GM19468 (cell line): ENCODE data around the gene PTH2R.
"Not testable (repeated sequence)": the region's sequence is repeated elsewhere in the genome, so short reads cannot be mapped to it uniquely, and the experiment has no call there.

Source experiments
- ATAC-seq: cut with Tn5 transposase; IDR thresholded peaks from one replicate; pipeline ENCODE4 v1.9.1; 2021; ENCODE audit warnings: mild to moderate bottlenecking, moderate library complexity, moderate number of reproducible peaks; ENCODE audit not compliant: unreplicated experiment; ENCODE audit errors: extremely low read depth

Gene PTH2R

DNA sequence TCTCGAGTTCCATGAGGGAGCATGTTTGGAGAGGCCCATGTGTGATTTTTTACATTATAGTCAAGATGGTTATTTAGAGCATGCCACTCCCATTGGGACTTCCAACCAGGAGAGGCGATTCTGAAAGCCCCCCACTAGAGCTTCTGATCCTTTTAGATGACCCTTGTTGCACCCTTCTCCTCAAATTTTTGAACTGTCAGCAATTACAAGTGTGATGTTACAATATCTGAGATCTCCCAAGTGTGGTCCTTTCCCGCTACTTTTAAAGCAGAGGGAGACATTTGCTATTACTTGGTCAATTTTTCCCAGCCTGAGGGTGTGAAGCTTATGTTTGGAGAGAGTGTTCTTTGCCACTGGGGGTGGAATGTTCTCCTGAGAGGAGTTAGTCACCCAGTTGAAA is 16.7 kb upstream of the PTH2R start:
- ATAC-seq, result no peak

DNA sequence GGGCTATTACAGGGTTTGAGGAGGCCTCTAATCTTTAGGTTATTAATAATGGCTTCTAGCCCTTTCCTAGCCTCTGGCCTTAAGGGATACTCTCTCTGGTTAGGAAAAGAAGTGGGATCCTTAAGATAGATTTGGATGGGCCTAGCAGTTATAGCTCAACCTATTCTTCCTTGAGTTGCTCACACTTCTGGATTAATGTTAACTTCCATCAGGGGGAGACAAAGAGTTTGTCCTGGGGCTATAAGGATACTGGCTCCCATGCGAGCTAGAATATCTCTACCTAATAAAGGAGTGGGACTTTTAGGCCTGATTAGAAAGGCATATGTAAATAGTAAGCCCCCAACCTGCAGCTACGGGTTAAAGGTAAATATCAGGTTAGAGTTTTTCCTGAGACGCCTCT is 14.3 kb upstream of the PTH2R start:
- ATAC-seq, result no peak

GRCh38 chr2:208396796-208397195 is 9.8 kb upstream of the PTH2R start:
- not testable (repeated sequence) for ATAC-seq

- ATAC-seq, result no peak
These were observed 7.4 kb upstream of the PTH2R start for GRCh38 chr2:208399201-208399600.

DNA sequence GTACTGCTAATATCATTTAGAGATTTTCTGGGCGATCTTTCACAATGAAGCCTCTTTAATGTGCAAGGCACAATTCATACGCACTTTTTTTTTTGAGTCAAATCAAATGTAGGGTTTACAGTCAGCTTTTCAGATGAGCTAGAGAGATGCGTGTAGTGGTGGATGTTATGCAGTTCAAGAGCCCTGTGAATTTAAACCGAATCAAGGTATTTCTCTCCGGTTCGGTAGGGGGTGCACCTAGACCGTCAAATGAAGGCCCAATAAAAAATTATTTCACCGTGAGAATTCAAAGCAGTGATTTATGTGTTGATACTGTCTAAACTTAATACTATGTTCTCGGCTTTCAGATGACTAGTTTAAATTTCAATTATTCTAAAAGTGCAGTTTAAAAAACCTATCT is 1.1 kb downstream of the PTH2R start:
- no peak for ATAC-seq

DNA sequence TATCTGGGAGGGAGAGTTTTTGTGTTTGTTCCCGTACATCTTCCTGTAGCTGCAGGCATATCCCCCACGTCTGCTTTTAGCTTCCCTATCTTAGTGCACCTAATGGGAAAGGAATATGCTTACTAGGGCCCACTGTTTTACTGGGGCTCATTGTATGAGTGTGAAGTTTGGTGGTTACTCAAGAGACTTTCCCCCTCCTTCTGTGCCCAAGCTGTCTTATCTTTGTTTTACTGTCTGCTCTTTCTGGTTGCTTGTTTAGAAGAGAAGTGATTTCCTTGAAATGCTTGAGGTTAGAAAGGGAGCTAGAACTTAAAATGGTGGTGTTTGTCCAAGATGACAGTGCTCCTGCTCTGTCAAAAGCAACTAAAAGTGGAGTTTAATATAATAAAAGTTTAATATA is 7.3 kb downstream of the PTH2R start:
- no peak for ATAC-seq

DNA sequence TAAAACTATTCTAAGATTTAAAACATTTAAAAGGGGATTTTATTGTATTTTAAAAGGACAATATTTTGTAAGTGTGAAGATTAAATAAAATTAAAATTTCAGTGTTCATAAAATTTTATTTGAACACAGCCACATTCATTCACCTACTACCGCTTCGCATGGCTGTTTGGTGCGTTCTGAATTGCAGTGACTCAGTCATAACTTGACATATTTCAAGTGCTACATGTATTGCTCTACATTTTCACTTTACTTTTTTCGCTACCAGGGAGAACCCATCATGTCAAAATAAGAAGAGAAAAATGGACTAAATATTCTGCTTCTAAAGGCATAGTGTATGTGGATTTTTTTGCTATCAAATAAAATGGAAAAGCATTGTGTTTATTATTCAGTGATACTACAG is 8.7 kb downstream of the PTH2R start:
- ATAC-seq, result no peak

DNA sequence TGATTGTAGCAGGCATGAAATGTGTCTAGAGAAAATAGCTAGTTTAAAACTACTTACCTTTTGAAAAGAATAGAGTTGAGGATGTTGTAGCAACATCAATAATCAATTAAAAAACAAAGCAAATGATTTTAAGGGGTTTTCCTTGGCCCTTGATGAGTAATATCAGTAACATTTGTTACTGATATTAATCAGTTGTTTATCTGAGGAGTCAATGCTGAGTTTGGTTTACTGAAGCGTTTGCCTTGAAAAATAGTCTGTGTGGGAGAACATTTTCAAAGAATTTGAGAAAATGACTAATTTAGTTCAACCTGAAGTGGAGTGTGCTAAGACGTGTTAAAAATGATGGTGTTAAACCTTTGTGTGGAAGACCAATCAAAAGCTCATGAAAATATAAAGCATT is 9.3 kb downstream of the PTH2R start:
- ATAC-seq, result peak; percentile 44

- no peak for ATAC-seq
These were observed 19.9 kb downstream of the PTH2R start for GRCh38 chr2:208426412-208427045.

DNA sequence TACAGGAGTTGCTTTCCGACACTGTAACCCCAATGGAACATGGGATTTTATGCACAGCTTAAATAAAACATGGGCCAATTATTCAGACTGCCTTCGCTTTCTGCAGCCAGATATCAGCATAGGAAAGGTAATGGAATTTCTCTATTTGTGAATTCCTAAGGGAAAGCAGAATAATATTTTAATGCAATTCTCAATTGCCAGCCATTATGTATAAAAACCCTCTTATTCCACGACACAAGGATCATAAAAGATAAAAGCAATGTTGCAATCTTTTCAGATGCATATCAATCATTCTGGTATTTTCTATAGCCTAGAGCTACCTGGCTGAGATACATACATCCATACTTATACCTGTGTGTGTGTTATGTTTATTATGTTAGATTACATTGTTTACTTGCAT is 31.2 kb downstream of the PTH2R start:
- ATAC-seq, result no peak

GRCh38 chr2:208440716-208441115 is 34.1 kb downstream of the PTH2R start:
- ATAC-seq, result no peak

- no peak for ATAC-seq
These were observed 35.4 kb downstream of the PTH2R start for GRCh38 chr2:208441951-208442350.

GRCh38 chr2:208447447-208447846 is 40.9 kb downstream of the PTH2R start:
- not testable (repeated sequence) for ATAC-seq

DNA sequence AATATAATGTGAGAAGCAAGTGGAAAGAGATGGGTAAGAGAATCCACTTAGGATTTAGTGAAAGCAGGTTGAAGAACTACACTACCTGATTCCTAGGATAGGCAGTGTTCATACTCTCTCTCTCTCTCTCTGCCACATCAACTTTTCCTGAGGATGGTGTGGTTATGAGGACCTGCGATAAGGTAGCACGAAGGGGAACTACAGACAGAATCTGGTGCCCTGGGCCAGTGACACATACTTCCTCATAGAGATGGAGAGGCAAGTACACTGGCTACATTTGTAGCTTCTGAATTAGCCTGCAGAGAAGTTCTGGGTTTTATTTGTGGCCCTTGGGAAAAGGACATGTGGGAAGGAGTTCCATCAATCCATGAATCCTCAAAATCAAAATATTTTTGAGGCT is 44.5 kb downstream of the PTH2R start:
- ATAC-seq, result no peak

DNA sequence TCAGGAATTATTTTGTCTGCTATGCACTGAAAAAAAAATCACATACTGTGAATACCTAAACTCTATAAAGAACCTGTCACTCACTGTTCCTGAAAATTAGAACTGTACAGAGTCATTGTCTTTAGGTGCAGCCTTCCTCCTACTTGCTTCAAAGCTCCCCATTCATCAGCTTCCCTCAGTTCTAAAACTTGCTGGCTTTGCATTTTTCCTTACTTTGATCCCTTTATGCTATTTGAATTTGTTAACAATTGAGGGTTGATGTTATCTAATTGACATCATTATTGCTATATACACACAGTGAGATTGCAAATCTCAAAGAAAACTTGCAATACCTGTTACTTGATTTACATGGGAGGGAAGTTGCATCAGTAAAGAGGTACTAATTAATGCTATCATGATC is 48.3 kb downstream of the PTH2R start:
- ATAC-seq, result no peak

GRCh38 chr2:208463721-208464120 is 57.1 kb downstream of the PTH2R start:
- no peak for ATAC-seq

DNA sequence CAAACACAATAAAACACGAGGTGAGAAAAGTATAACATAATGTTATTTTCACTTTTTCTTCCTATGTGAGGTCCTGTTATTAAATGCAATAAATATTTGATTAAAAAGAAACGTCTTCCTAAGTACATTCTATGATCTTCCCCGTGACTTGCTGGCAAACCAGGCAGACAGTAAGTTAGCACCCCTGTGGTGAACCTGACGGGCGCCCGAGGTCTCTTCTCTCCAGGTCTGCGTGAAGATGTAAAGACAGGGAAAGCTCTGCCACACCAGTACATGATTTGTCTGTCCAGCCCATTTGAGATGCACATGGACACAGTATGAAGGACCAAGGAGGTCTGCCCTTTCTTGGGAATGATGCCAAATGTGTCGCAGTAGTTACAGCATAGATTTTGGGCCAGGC is 57.6 kb downstream of the PTH2R start:
- ATAC-seq, result no peak

DNA sequence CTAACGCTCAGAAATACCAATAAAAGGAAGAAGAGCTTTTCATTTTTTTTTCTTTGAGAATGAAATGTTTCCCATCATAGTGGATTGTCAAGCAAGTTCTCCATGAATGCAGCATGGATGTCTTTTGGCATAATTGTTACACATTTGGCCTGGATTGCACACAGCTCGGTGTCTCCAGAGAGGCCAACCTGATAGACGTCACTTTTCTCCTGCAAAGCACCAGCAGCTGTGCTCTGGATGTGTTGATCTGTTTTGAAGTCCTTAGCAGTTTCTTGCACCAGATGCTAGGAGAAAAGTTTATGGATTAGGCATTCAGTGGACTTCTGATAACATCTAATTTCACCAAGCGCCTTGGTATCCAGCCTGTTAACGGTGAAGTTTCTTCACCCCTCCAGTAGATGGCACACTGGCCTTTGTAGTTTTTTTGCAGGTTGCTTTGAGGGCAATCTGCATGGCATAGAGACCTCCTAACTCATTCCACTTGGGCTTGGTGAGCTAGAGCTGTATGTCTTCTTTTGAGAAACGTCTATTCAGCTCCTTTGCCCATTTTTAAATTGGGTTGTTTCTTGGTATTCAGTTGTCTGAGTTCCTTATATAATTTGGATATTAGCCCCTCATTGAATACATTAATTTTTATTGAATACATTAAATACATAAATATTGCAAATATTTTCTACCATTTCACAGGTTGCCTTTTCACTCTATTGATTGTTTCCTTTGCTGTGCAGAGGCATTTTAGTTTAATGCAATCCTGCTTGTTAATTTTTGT is 59.7 kb downstream of the PTH2R start:
- ATAC-seq, result peak; percentile 56

DNA sequence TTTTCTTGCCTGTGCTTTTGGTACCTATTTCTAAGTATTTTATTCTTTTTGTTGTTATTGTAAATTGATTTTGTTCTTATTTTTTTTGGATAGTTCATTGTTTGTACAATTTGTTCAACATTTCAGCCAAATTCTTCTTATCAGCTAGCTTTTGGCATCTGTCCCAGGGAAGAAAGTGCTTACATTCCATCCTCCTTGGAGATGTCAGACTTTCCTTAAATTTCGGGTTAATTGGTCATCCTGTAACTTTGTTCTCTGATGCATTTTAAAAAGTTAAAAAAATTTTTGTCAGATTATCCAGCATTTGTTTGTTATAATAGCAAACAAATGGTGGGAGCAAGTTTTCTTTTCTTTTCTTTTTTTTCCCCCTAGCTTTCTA is 60.3 kb downstream of the PTH2R start:
- no peak for ATAC-seq

DNA sequence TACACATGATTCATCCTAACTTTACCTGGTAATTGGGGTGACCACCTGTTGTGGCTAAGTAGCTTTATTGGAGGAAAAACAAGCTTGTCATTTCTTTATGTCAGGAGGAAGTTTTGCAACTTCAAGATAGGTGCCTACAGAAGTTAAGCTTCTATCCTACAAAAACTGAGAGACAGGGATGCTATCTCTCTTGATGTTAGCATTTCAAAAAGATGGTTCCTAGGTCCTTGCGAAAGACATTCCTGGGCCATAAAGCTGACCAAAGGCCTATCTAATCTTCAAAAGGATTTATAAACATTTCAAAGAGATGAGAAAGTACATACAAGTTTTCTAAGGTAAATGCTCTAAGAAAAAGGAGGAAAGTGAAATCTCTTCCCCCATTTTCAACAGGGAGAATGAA is 61.0 kb downstream of the PTH2R start:
- ATAC-seq, result no peak

DNA sequence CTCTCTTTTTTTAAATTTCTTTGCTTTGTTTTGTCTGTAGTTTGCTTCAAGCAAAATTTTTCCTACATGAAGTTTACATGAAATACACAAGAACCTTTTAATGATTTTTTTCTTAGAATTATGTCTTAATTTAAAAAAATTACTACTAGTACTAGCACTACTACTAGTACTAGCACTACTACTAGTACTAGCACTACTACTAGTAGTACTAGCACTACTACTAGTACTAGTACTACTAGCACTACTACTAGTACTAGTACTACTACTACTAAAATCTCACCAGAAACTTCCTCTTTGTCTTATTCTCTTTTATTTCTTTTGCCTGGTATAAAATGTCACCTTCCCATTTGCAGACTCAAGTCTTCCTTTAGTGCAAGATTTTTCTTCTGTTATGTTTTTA is 71.1 kb downstream of the PTH2R start:
- ATAC-seq, result no peak

GRCh38 chr2:208479342-208479741 is 72.8 kb downstream of the PTH2R start:
- peak; percentile 73 for ATAC-seq
